HepG2 (cell line): ENCODE data around the gene GTF2A1. TPM values are rescaled to one million over a fixed set of nuclear protein-coding genes. Genes with fewer than 3 reads are reported as not detected.

Experiments used
- ATAC-seq: fragments of 200-7000 bp; cut with Tn5 transposase; 3 replicates; pipeline ENCODE4 v1.9.1; 2020; ENCODE audit warnings: mild to moderate bottlenecking, moderate library complexity
- BruUV-seq: library from RNA; stranded (reverse); fragments of 400-500 nt; replicated peaks from 2 replicates; lab custom pipeline; 2021; lab: Mats Ljungman, UMichigan
- CTCF ChIA-PET: fragments of 300-600 bp; formaldehyde crosslinking; extraction: SDS; loops from one replicate; lab custom pipeline; 2021; ENCODE audit warnings: low total read pairs, inconsistent platforms, low intra/inter-chr PET ratio; lab: Yijun Ruan, JAX
- POLR2A ChIA-PET: fragments of 350-600 bp; sonication (Branson Sonifier 250); formaldehyde crosslinking; loops from one replicate; lab custom pipeline; 2020; ENCODE audit warnings: antibody characterized with exemption, inconsistent platforms; lab: Yijun Ruan, JAX
- DNase-seq: peaks from one replicate; pipeline ENCODE4 v3.0.0-alpha.2; 2015; ENCODE audit warnings: low spot score
- FAIRE-seq: peaks from 3 replicates; lab custom pipeline; 2011; peaks lifted over from hg19 to GRCh38; lab: Jason Lieb, UNC
- H2AFZ ChIP-seq: one replicate; pipeline ENCODE4 v1.6.1; 2011; ENCODE audit warnings: low read length, inconsistent platforms
- H3K27ac ChIP-seq: fragments of 300-600 bp; 3 replicates; pipeline ENCODE4 v1.8.0; 2011; ENCODE audit warnings: mixed run types, mild to moderate bottlenecking, mixed read lengths, low read length, inconsistent platforms; ENCODE audit not compliant: insufficient read depth; ENCODE audit errors: extremely low read length
- H3K27me3 ChIP-seq, 2 experiments: fragments of 200-600 bp in 1 of 2; 2 replicates in 1 of 2; 3 replicates in 1 of 2; pipeline versions ENCODE4 v1.6.0 to v1.8.0; 2011; ENCODE audit warnings: low read length in 2 of 2, mild to moderate bottlenecking in 2 of 2, moderate library complexity in 2 of 2, inconsistent platforms in 1 of 2; ENCODE audit not compliant: insufficient read depth in 2 of 2, control insufficient read depth in 1 of 2
- H3K36me3 ChIP-seq, 2 experiments: fragments of 200-600 bp in 1 of 2; replicated peaks in 1 of 2; 2 replicates in 1 of 2; 3 replicates in 1 of 2; pipeline versions ENCODE4 v1.5.1 to v1.8.0; 2011; ENCODE audit warnings: low read length in 2 of 2, inconsistent platforms in 1 of 2; ENCODE audit not compliant: insufficient read depth in 2 of 2, control insufficient read depth in 1 of 2
- H3K4me1 ChIP-seq: 2 replicates; pipeline ENCODE4 v1.5.1; 2012; ENCODE audit warnings: low read length, inconsistent platforms; ENCODE audit not compliant: insufficient read depth
- H3K4me2 ChIP-seq: 2 replicates; pipeline ENCODE4 v1.6.0; 2011; ENCODE audit warnings: low read depth, low read length, inconsistent platforms
- H3K4me3 ChIP-seq, 3 experiments: fragments of 200-600 bp in 1 of 3; sonication (generic), shearing (Covaris generic) in 1 of 3; replicated peaks in 1 of 3; 2 replicates each; pipeline ENCODE4 v1.5.1; 2011 to 2016; ENCODE audit warnings: low read length in 3 of 3, inconsistent platforms in 2 of 3, low read depth in 2 of 3, mild to moderate bottlenecking in 2 of 3, control low read depth in 1 of 3, mixed read lengths in 1 of 3; ENCODE audit not compliant: insufficient read depth in 1 of 3
- H3K79me2 ChIP-seq: one replicate; pipeline ENCODE4 v1.6.1; 2011; ENCODE audit warnings: low read length, inconsistent platforms; ENCODE audit not compliant: insufficient read depth
- H3K9ac ChIP-seq: 2 replicates; pipeline ENCODE4 v1.6.0; 2011; ENCODE audit warnings: mild to moderate bottlenecking, low read depth, low read length, inconsistent platforms; ENCODE audit not compliant: insufficient read depth
- H3K9me3 ChIP-seq: 2 replicates; pipeline ENCODE4 v1.5.1; 2012; ENCODE audit warnings: mild to moderate bottlenecking, low read length
- H4K20me1 ChIP-seq: 2 replicates; pipeline ENCODE4 v1.6.0; 2011; ENCODE audit warnings: inconsistent platforms, mild to moderate bottlenecking, low read length, moderate library complexity; ENCODE audit not compliant: insufficient read depth
- MEF2D ChIP-seq: sonication (generic); formaldehyde crosslinking; IDR thresholded peaks from 2 replicates; pipeline ENCODE4 v1.5.1; 2020; ENCODE audit warnings: mild to moderate bottlenecking, missing genetic modification reagents
- MLLT10 ChIP-seq: sonication (generic); formaldehyde crosslinking; IDR thresholded peaks from 2 replicates; pipeline ENCODE4 v1.4.0; 2020; ENCODE audit warnings: missing genetic modification reagents
- SNAPC2 ChIP-seq: sonication (generic); formaldehyde crosslinking; IDR thresholded peaks from 2 replicates; pipeline ENCODE4 v1.8.1; 2022; ENCODE audit warnings: mild to moderate bottlenecking, missing genetic modification reagents
- XRCC5 ChIP-seq: fragments of 200-400 bp; formaldehyde crosslinking; optimal IDR thresholded peaks from 2 replicates; pipeline ENCODE3; 2017; ENCODE audit warnings: mild to moderate bottlenecking, low read length
- ZNF318 ChIP-seq: sonication (generic); formaldehyde crosslinking; IDR thresholded peaks from 2 replicates; pipeline ENCODE4 v1.4.0; 2020; ENCODE audit warnings: mild to moderate bottlenecking, missing genetic modification reagents
- ZNF850 ChIP-seq: sonication (generic); formaldehyde crosslinking; conservative IDR thresholded peaks from 2 replicates; pipeline ENCODE4 v1.9.0; 2021; ENCODE audit warnings: mild to moderate bottlenecking, missing genetic modification reagents
- WGBS: methylation state at CpG from one replicate; pipeline ENCODE4 v1.1.6; 2017; ENCODE audit warnings: low lambda C conversion rate; 5-methylcytosine and 5-hydroxymethylcytosine counted together
- in situ Hi-C: cut with HindIII; loops from 2 replicates; pipeline ENCODE4 v1.10.0; 2017; ENCODE audit warnings: low pct_unique_long_range_greater_than_20kb; ENCODE audit not compliant: extremely low pct_ligation_motif_present
- intact Hi-C: fragments of 100-400 bp; cut with micrococcal nuclease; formaldehyde crosslinking; loops from one replicate; pipeline ENCODE4 v1.10.0; 2022; ENCODE audit not compliant: unreplicated experiment
- polyA plus RNA-seq, 8 experiments: library from polyadenylated mRNA; depleted of rRNA in 3 of 8; stranded (reverse) in 7 of 8; unstranded in 1 of 8; fragments of >200 nt; fragmentation: Illumina TruSeq in 4 of 8; extraction: Trizol in 4 of 8; gene quantifications; 2 replicates each; pipeline versions ENCODE4 v1.2.1 to v1.2.3, GENCODE V29; 2011 to 2016; ENCODE audit warnings: low read depth in 4 of 8, missing spikeins in 1 of 8, mixed read lengths in 1 of 8; ENCODE audit not compliant: insufficient read depth in 1 of 8
- total RNA-seq, 5 experiments: library from RNA; depleted of rRNA; stranded (reverse); fragments of >200 nt; fragmentation: Illumina TruSeq; extraction: Trizol; gene quantifications; 2 replicates each; pipeline ENCODE4 v1.2.3, GENCODE V29; 2016; ENCODE audit warnings: low read depth in 1 of 5
- TF ChIP-seq, protein P1 (sequence below): IDR thresholded peaks from 2 replicates; pipeline ENCODE4 v1.4.0; 2020; ENCODE audit warnings: mild to moderate bottlenecking, missing genetic modification reagents

The GTF2A1 gene
- total and polyA plus RNA-seq, 2 of the 13 experiments (the other 11 are each of a cell fraction or from before 2014, with no cell fraction given) = 14.9 to 17.5 TPM

DNA sequence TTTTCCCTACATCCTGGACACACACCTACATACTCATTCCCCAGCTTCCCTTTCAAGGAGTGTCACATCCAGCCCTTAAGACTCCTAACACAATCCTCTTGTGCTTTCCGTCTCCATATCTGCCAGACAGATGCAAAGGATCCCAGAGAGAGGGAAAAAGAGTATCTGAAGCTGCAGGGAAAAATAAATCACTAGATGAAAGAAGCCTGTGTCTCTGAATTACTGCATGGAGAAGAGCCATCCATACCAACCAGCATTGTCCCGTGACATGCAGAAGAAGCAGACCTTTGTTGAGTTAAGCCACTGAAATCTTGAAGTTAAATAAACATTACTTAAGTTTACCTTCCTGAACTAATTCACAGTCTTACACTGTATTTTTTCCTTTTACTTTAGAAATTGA, 54.6 kb downstream of the GTF2A1 start (continued):
- TF ChIP-seq ZNF318 (CRISPR knock-in tag) = no peak

DNA sequence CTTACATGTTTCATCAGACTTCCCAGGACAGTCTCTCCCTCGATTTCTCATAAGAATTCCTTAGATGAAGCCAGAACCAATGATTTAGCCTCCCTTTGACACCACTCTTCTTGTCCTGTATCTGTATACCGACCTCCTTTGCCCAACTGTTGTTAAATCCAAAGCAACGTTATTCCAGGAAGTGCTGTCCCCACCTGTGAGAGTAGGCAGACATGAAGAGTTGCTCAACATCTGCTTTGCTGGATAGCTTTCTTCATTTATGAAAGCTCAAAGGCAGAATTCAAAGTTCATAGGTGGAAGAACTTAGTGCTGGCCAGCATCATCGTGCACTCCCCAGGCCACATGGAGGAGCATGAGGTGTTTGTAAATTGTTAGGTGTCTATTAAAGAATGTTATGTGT, 55.6 kb downstream of the GTF2A1 start:
- Histone ChIP-seq H3K4me3 (peak overlapping the region in 2 of 3 experiments; percentile 40 to 45; a peak in 2 of 6 replicates), H3K79me2 (no peaks in the 10 kb centered on the region), H3K4me1 (peaks cover 50% of the 10 kb centered on the region), H2AFZ (peak overlapping the region; percentile 94), H3K36me3 (no peaks in the 10 kb centered on the region), H3K9ac (peak overlapping the region; percentile 34; the same call in 1 of the 2 replicates), H3K27ac (no peak overlapping the region), H3K4me2 (peak overlapping the region; percentile 77), H3K9me3 (no peaks in the 10 kb centered on the region), H3K27me3 (no peaks in the 10 kb centered on the region), H4K20me1 (no peaks in the 10 kb centered on the region)
- intact Hi-C loops = loop anchor here (2.0 kb wide), 1 partner anchor 54 kb away; no protein-coding TSS in a partner anchor
- no TSS peak for BruUV-seq
- ChIA-PET CTCF (interaction anchor here (2.5 kb wide), 1 partner anchor 169 kb away, joined by 18 read pairs; no protein-coding TSS in a partner anchor), POLR2A (interaction anchor here (1.9 to 2.4 kb wide), 3 partner anchors 54 to 169 kb away, joined by 4 to 8 read pairs (median 6); partner anchors contain the start of gene GTF2A1)
- in situ Hi-C loops = loop anchor here (5.0 kb wide), 1 partner anchor 168 kb away; no protein-coding TSS in a partner anchor
- ATAC-seq (no peak), DNase-seq (peak; percentile 56), FAIRE-seq (peak; percentile 87)
- 2% methylated on average over 4 of the region's 4 CpGs for WGBS
- TF ChIP-seq MEF2D (CRISPR knock-in tag) = no peak
- no peak for TF ChIP-seq ZNF850
- TF ChIP-seq XRCC5 = no peak
- TF ChIP-seq SNAPC2 (CRISPR knock-in tag) = no peak
- no peak for TF ChIP-seq MLLT10 (CRISPR knock-in tag)
- TF ChIP-seq, protein P1, sequence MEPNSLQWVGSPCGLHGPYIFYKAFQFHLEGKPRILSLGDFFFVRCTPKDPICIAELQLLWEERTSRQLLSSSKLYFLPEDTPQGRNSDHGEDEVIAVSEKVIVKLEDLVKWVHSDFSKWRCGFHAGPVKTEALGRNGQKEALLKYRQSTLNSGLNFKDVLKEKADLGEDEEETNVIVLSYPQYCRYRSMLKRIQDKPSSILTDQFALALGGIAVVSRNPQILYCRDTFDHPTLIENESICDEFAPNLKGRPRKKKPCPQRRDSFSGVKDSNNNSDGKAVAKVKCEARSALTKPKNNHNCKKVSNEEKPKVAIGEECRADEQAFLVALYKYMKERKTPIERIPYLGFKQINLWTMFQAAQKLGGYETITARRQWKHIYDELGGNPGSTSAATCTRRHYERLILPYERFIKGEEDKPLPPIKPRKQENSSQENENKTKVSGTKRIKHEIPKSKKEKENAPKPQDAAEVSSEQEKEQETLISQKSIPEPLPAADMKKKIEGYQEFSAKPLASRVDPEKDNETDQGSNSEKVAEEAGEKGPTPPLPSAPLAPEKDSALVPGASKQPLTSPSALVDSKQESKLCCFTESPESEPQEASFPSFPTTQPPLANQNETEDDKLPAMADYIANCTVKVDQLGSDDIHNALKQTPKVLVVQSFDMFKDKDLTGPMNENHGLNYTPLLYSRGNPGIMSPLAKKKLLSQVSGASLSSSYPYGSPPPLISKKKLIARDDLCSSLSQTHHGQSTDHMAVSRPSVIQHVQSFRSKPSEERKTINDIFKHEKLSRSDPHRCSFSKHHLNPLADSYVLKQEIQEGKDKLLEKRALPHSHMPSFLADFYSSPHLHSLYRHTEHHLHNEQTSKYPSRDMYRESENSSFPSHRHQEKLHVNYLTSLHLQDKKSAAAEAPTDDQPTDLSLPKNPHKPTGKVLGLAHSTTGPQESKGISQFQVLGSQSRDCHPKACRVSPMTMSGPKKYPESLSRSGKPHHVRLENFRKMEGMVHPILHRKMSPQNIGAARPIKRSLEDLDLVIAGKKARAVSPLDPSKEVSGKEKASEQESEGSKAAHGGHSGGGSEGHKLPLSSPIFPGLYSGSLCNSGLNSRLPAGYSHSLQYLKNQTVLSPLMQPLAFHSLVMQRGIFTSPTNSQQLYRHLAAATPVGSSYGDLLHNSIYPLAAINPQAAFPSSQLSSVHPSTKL (CRISPR knock-in tag) = peak; percentile 67
